ENCODE results near the gene PPIL6. TPM values are rescaled to one million over a fixed set of nuclear protein-coding genes. Genes with fewer than 3 reads are reported as not detected.

The PPIL6 gene
- polyA plus RNA-seq, 1 of the 3 experiments (the other 2 are of a cell fraction), result 1.1 TPM

DNA sequence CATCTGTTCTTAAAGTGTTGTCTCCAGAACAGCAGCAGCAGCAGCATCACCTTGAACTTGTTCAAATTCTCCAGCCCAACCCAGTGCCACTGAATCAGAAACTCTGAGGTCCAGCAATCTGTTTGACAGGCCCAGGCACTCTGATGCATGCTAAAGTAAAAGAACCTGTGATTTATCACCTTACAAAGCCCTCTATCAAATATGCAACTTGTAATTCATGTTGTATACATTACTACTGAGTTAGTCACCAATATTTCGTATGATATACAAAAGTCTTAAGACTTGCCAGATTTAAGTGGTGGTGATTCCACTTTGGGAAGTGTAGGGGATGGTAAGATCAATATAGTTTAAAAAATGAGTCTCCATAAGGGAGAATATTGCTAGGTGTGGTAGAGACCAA, 52.2 kb downstream of the PPIL6 start (continued):
- TF ChIP-seq, protein P1, sequence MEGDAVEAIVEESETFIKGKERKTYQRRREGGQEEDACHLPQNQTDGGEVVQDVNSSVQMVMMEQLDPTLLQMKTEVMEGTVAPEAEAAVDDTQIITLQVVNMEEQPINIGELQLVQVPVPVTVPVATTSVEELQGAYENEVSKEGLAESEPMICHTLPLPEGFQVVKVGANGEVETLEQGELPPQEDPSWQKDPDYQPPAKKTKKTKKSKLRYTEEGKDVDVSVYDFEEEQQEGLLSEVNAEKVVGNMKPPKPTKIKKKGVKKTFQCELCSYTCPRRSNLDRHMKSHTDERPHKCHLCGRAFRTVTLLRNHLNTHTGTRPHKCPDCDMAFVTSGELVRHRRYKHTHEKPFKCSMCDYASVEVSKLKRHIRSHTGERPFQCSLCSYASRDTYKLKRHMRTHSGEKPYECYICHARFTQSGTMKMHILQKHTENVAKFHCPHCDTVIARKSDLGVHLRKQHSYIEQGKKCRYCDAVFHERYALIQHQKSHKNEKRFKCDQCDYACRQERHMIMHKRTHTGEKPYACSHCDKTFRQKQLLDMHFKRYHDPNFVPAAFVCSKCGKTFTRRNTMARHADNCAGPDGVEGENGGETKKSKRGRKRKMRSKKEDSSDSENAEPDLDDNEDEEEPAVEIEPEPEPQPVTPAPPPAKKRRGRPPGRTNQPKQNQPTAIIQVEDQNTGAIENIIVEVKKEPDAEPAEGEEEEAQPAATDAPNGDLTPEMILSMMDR (IDR thresholded peaks at IDR 0.05), result no peak
- TF ChIP-seq RFX5 (IDR thresholded peaks at IDR 0.05; ENCODE audit: low read length) (no peak), ZBTB33 (IDR thresholded peaks at IDR 0.05; ENCODE audit: borderline replicate concordance, low read depth) (no peak), MEF2A (IDR thresholded peaks at IDR 0.05; ENCODE audit: borderline replicate concordance, low read depth) (no peak), NFIC (IDR thresholded peaks at IDR 0.05; ENCODE audit: borderline replicate concordance) (no peak), GATA2 (CRISPR knock-in tag; IDR thresholded peaks at IDR 0.05) (no peak), USF2 (IDR thresholded peaks at IDR 0.05; ENCODE audit: borderline replicate concordance, low read depth, low read length) (no peak), RXRA (IDR thresholded peaks at IDR 0.05; ENCODE audit: borderline replicate concordance, low read depth) (no peak), JUND (IDR thresholded peaks at IDR 0.05) (no peak), FOSL2 (IDR thresholded peaks at IDR 0.05; ENCODE audit: borderline replicate concordance, low read depth) (no peak)

DNA sequence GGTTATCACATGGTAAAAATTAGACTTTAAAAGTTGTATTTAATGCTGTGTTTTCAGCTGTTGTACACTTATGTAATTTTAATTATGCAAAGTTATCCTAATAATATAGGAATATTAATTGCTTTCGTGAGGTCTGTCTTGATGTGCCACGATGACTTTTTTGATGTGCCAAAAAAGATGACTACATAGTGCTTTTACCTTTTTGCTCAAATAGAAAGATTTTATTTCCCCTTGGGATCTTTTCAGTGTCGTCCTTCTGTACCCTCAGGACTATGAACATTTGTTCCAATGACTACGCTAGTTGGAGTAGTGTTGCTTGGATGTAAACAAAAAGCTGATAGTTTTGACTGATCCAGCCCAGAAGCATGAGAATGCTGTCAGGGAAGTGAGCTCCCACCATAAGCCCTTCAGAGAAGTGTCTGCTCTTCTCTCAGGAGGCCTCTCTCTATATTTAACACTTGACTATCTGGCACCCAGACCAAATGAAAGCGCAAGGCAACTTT, 56.9 kb downstream of the PPIL6 start:
- POLR2A ChIA-PET, result interaction anchor here (2.5 kb wide), 1 partner anchor 195 kb away, joined by 10 read pairs; no protein-coding TSS in a partner anchor
- H3K4me2 ChIP-seq, result peak overlapping the region; percentile 87
- TF ChIP-seq, protein P2, sequence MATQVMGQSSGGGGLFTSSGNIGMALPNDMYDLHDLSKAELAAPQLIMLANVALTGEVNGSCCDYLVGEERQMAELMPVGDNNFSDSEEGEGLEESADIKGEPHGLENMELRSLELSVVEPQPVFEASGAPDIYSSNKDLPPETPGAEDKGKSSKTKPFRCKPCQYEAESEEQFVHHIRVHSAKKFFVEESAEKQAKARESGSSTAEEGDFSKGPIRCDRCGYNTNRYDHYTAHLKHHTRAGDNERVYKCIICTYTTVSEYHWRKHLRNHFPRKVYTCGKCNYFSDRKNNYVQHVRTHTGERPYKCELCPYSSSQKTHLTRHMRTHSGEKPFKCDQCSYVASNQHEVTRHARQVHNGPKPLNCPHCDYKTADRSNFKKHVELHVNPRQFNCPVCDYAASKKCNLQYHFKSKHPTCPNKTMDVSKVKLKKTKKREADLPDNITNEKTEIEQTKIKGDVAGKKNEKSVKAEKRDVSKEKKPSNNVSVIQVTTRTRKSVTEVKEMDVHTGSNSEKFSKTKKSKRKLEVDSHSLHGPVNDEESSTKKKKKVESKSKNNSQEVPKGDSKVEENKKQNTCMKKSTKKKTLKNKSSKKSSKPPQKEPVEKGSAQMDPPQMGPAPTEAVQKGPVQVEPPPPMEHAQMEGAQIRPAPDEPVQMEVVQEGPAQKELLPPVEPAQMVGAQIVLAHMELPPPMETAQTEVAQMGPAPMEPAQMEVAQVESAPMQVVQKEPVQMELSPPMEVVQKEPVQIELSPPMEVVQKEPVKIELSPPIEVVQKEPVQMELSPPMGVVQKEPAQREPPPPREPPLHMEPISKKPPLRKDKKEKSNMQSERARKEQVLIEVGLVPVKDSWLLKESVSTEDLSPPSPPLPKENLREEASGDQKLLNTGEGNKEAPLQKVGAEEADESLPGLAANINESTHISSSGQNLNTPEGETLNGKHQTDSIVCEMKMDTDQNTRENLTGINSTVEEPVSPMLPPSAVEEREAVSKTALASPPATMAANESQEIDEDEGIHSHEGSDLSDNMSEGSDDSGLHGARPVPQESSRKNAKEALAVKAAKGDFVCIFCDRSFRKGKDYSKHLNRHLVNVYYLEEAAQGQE (IDR thresholded peaks at IDR 0.05; ENCODE audit: low read depth, low read length), result no peak
- TF ChIP-seq EZH2phosphoT487 (IDR thresholded peaks at IDR 0.05; ENCODE audit: borderline replicate concordance, low read depth) (no peak), RCOR1 (IDR thresholded peaks at IDR 0.05; ENCODE audit: low read length) (no peak), FOXM1 (IDR thresholded peaks at IDR 0.05; ENCODE audit: low read depth) (no peak), TAF1 (IDR thresholded peaks at IDR 0.05; ENCODE audit: borderline replicate concordance, low read depth, low read length) (no peak), MXI1 (IDR thresholded peaks at IDR 0.05; ENCODE audit: low read depth, low read length) (no peak), JUND (IDR thresholded peaks at IDR 0.05) (no peak), MEF2A (IDR thresholded peaks at IDR 0.05; ENCODE audit: borderline replicate concordance, low read depth) (no peak), USF1 (IDR thresholded peaks at IDR 0.05; ENCODE audit: borderline replicate concordance, low read depth) (no peak), POLR2AphosphoS5 (IDR thresholded peaks at IDR 0.05; ENCODE audit: low read depth, low read length) (no peak; the same call in 1 of the 2 replicates)
- TF ChIP-seq, protein P3, sequence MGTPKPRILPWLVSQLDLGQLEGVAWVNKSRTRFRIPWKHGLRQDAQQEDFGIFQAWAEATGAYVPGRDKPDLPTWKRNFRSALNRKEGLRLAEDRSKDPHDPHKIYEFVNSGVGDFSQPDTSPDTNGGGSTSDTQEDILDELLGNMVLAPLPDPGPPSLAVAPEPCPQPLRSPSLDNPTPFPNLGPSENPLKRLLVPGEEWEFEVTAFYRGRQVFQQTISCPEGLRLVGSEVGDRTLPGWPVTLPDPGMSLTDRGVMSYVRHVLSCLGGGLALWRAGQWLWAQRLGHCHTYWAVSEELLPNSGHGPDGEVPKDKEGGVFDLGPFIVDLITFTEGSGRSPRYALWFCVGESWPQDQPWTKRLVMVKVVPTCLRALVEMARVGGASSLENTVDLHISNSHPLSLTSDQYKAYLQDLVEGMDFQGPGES (IDR thresholded peaks at IDR 0.05; ENCODE audit: low read depth, low read length), result no peak

More for the DNA sequence above, 56.9 kb downstream of the PPIL6 start:
- Histone ChIP-seq H3K9me2 (no peaks in the 10 kb centered on the region), H3K79me2 (ENCODE audit: insufficient read depth) (peaks cover 32% of the 10 kb centered on the region), H3K4me3 (ENCODE audit: low read depth in 2 of 2, low read length in 1 of 2) (peak overlapping the region; percentile 86 to 95), H3K27ac (ENCODE audit: low read depth in 2 of 2, low read length in 1 of 2) (peak overlapping the region; percentile 96 to 100), H2AFZ (ENCODE audit: low read depth) (peak overlapping the region; percentile 93), H4K20me1 (ENCODE audit: insufficient read depth) (peaks cover 29% of the 10 kb centered on the region), H3F3A (replicated peaks; ENCODE audit: insufficient read depth) (peaks cover 3% of the 10 kb centered on the region), H3K27me3 (ENCODE audit: insufficient read depth) (no peaks in the 10 kb centered on the region), H3K9me3 (no peaks in the 10 kb centered on the region), H3K4me1 (ENCODE audit: control insufficient read depth in 1 of 2, insufficient read depth in 2 of 2, low read depth in 1 of 2, low read length in 1 of 2) (peaks cover 10 to 15% of the 10 kb centered on the region in 2 experiments; a peak in 2 of 4 replicates), H3K36me3 (replicated peaks in 1 of 2; ENCODE audit: control insufficient read depth in 1 of 2, insufficient read depth in 2 of 2, low read length in 1 of 2) (peaks cover 0 to 6% of the 10 kb centered on the region in 2 experiments), H3K9ac (peak overlapping the region; percentile 95; the same call in 1 of the 2 replicates)
- DNase-seq, result no peak
- CTCF ChIA-PET, result interaction anchor here (0.6 to 6.0 kb wide), 48 partner anchors 10 to 946 kb away, joined by 3 to 132 read pairs (median 4); partner anchors contain the start of genes CEP57L1, MICAL1, PPIL6 and SESN1
- WGBS (ENCODE audit: low lambda C conversion rate), result 34% methylated on average over 5 of the region's 5 CpGs
